Sigmoid colon (tissue), 7 donors: ENCODE measurements around the gene CDH22. TPM values are rescaled to one million over a fixed set of nuclear protein-coding genes. Genes with fewer than 3 reads are reported as not detected.

Experiments
- DNase-seq: peaks from one replicate; pipeline ENCODE4 v3.0.0-alpha.2; 2019
- H3K27ac ChIP-seq, 4 donors: fragments of 200-600 bp; sonication (generic); one replicate each; pipeline ENCODE4 v1.5.1; 2016 to 2019; ENCODE audit warnings: mild to moderate bottlenecking in 1 of 4
- H3K27me3 ChIP-seq, 3 donors: fragments of 200-600 bp; sonication (generic); one replicate each; pipeline ENCODE4 v1.5.1; 2019; ENCODE audit warnings: mild to moderate bottlenecking in 1 of 3
- H3K36me3 ChIP-seq, 4 donors: fragments of 200-600 bp; sonication (generic); one replicate each; pipeline ENCODE4 v1.5.1; 2016 to 2019
- H3K4me1 ChIP-seq, 4 donors: fragments of 200-600 bp; sonication (generic); one replicate each; pipeline ENCODE4 v1.5.1; 2017 to 2019
- H3K4me3 ChIP-seq, 4 donors: fragments of 200-600 bp; sonication (generic); one replicate each; pipeline ENCODE4 v1.5.1; 2017 to 2019; ENCODE audit warnings: mild to moderate bottlenecking in 2 of 4, moderate library complexity in 1 of 4
- H3K9me3 ChIP-seq, 4 donors: fragments of 200-600 bp in 3 of 4; sonication (generic) in 3 of 4; one replicate each; pipeline versions ENCODE4 v1.5.1 to v1.6.1; 2013 to 2019
- CTCF ChIP-seq, 4 experiments: fragments of 450-650 bp in 3 of 4; fragments of 200-600 bp in 1 of 4; IDR thresholded peaks; one replicate each; pipeline ENCODE4 v1.5.1; 2016 to 2019; ENCODE audit warnings: antibody characterized with exemption in 4 of 4, mild to moderate bottlenecking in 3 of 4, moderate library complexity in 2 of 4
- EP300 ChIP-seq, 4 donors: sonication (generic); formaldehyde crosslinking; IDR thresholded peaks; one replicate each; pipeline ENCODE4 v1.6.1; 2017; ENCODE audit warnings: antibody characterized with exemption in 4 of 4
- POLR2A ChIP-seq, 2 donors: fragments of 450-650 bp; IDR thresholded peaks; one replicate each; pipeline ENCODE4 v1.6.1; 2016; ENCODE audit warnings: antibody characterized with exemption in 2 of 2, mild to moderate bottlenecking in 2 of 2, moderate library complexity in 2 of 2
- POLR2AphosphoS5 ChIP-seq, 4 donors: sonication (generic); formaldehyde crosslinking; IDR thresholded peaks; one replicate each; pipeline ENCODE4 v1.6.1; 2017; ENCODE audit warnings: antibody characterized with exemption in 4 of 4
- WGBS, 2 donors: extraction: QIAGEN DNeasy Blood & Tissue Kit; methylation state at CpG; one replicate each; pipeline ENCODE4 v1.1.7; 2013; 5-methylcytosine and 5-hydroxymethylcytosine counted together
- intact Hi-C: fragments of 100-400 bp; cut with DNase I; formaldehyde crosslinking; loops from one replicate; pipeline ENCODE4 v1.15.1; 2023
- polyA plus RNA-seq, 3 donors: library from polyadenylated mRNA; stranded (reverse); fragments of 200-250 nt; gene quantifications; one replicate each; pipeline ENCODE4 v1.2.3, GENCODE V29; 2013
- total RNA-seq, 4 donors: library from RNA; depleted of rRNA; stranded (reverse); fragments of >200 nt; gene quantifications; one replicate each; pipeline ENCODE4 v1.1.0, GENCODE V29; 2016
- donor health status: healthy with polysubstance abuse.
- donor health status: Bipolar disorder and iron deficiency.
- donor health status: healthy.

Gene CDH22
- total and polyA plus RNA-seq, 7 donors = 0.06 to 0.55 (median 0.41) TPM; not detected in 4

- WGBS, 2 donors = 40 to 50% methylated on average over 5 of the region's 5 CpGs
- no peak overlapping the region for H3K27ac ChIP-seq
- no peaks in the 10 kb centered on the region for H3K9me3 ChIP-seq
- intact Hi-C loops = no loop called here
- no peak overlapping the region for H3K4me3 ChIP-seq
- peaks cover 0 to 62% (median 37%) of the 10 kb centered on the region in 3 donors for H3K27me3 ChIP-seq
- H3K4me1 ChIP-seq = no peaks in the 10 kb centered on the region
- DNase-seq = no peak
- no peak for TF ChIP-seq CTCF (IDR thresholded peaks at IDR 0.05)
- no peak for TF ChIP-seq EP300 (IDR thresholded peaks at IDR 0.05)
- no peak for TF ChIP-seq POLR2A (IDR thresholded peaks at IDR 0.05)
- no peak for TF ChIP-seq POLR2AphosphoS5 (IDR thresholded peaks at IDR 0.05)
- no peaks in the 10 kb centered on the region for H3K36me3 ChIP-seq
These were observed 166.2 kb downstream of the CDH22 start for GRCh38 chr20:46142124-46142523.

DNA sequence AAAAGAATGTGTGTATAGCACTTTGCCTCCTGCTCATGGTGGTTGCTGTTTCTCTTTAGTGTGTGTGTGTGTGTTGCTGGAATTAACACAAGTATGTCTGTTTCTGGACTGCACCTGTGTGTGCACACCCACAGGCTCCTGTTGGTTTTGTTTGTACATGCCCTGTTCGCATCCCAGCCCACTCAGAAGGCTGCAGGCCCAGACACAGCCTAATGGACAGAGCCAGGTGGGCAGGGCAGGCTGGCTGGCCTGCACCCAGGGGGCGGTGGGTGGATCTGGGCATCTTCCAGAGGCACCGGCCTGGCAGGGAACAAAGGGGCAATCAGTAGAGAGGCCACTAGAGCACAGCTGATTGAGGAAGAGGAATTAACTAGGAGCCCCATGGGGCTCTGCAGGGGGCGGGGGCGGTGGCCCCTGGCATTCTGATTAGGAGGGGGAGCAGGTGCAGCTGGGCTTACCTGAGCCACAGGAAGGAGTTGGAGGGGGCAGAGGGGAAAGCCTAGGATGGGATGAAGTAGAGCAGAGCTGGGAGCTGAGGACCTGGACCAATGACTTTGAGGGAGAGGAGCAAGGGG lies 168.3 kb downstream of the CDH22 start:
- WGBS, 2 donors = 24 to 51% methylated on average over 5 of the region's 5 CpGs
- no peaks in the 10 kb centered on the region for H3K9me3 ChIP-seq

GRCh38 chr20:46139266-46139889 lies 168.9 kb downstream of the CDH22 start:
- WGBS, 2 donors = 43 to 60% methylated on average over 8 of the region's 8 CpGs
- intact Hi-C loops = no loop called here
- peaks cover 0 to 83% (median 37%) of the 10 kb centered on the region in 3 donors for H3K27me3 ChIP-seq

More for the DNA sequence above, 168.3 kb downstream of the CDH22 start:
- H3K36me3 ChIP-seq = no peaks in the 10 kb centered on the region
- no peak for DNase-seq
- no peak overlapping the region for H3K4me3 ChIP-seq
- no peak overlapping the region for H3K27ac ChIP-seq
- no peak for TF ChIP-seq EP300 (IDR thresholded peaks at IDR 0.05)
- no peak for TF ChIP-seq CTCF (IDR thresholded peaks at IDR 0.05)
- H3K27me3 ChIP-seq = peaks cover 0 to 80% (median 37%) of the 10 kb centered on the region in 3 donors
- no peaks in the 10 kb centered on the region for H3K4me1 ChIP-seq
- intact Hi-C loops = no loop called here

GRCh38 chr20:46137816-46138215 lies 170.5 kb downstream of the CDH22 start:
- Histone ChIP-seq H3K27me3 (peaks cover 0 to 90% (median 52%) of the 10 kb centered on the region in 3 donors), H3K27ac (no peak overlapping the region), H3K4me1 (no peaks in the 10 kb centered on the region), H3K9me3 (no peaks in the 10 kb centered on the region), H3K4me3 (no peak overlapping the region), H3K36me3 (no peaks in the 10 kb centered on the region)
- WGBS, 2 donors = 53 to 82% methylated on average over 5 of the region's 5 CpGs
- DNase-seq = no peak
- TF ChIP-seq POLR2A (IDR thresholded peaks at IDR 0.05) (no peak), CTCF (IDR thresholded peaks at IDR 0.05) (no peak), POLR2AphosphoS5 (IDR thresholded peaks at IDR 0.05) (no peak)
- intact Hi-C loops = no loop called here

More at GRCh38 chr20:46139266-46139889, 168.9 kb downstream of the CDH22 start:
- no peaks in the 10 kb centered on the region for H3K4me1 ChIP-seq
- no peak overlapping the region for H3K27ac ChIP-seq
- no peaks in the 10 kb centered on the region for H3K36me3 ChIP-seq
- DNase-seq = no peak
- H3K4me3 ChIP-seq = no peak overlapping the region
- TF ChIP-seq POLR2A (IDR thresholded peaks at IDR 0.05) (no peak), CTCF (IDR thresholded peaks at IDR 0.05) (no peak), POLR2AphosphoS5 (IDR thresholded peaks at IDR 0.05) (no peak), EP300 (IDR thresholded peaks at IDR 0.05) (no peak)
- H3K9me3 ChIP-seq = no peaks in the 10 kb centered on the region
